Fibroblast of the conjunctiva (primary cell): ENCODE measurements around the gene EPHA10.

Experiments used
- DNase-seq: peaks from one replicate; pipeline ENCODE4 v3.0.0-alpha.2; 2010; ENCODE audit warnings: low read depth

Gene EPHA10

DNA sequence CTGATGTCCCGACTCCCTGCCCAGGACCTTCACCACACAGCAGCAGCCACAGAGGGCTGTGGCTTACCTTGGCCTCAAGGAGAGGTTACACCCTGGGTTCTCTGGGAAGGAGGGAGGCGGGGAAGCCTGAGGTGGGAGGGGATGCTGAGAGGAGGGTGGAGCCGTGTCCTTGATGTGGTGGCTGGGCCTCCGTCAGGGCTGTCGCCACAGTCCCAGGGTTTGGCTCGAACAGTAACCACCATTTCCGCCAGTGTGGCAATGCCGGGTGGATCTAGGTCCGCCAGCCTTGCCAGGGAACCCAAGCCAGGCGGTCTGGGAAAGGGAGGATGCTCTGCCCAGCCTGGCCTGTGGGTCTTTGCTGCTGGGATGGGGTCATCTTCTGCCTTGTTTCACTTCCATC, 91.0 kb downstream of the EPHA10 start:
- DNase-seq, result no peak

DNA sequence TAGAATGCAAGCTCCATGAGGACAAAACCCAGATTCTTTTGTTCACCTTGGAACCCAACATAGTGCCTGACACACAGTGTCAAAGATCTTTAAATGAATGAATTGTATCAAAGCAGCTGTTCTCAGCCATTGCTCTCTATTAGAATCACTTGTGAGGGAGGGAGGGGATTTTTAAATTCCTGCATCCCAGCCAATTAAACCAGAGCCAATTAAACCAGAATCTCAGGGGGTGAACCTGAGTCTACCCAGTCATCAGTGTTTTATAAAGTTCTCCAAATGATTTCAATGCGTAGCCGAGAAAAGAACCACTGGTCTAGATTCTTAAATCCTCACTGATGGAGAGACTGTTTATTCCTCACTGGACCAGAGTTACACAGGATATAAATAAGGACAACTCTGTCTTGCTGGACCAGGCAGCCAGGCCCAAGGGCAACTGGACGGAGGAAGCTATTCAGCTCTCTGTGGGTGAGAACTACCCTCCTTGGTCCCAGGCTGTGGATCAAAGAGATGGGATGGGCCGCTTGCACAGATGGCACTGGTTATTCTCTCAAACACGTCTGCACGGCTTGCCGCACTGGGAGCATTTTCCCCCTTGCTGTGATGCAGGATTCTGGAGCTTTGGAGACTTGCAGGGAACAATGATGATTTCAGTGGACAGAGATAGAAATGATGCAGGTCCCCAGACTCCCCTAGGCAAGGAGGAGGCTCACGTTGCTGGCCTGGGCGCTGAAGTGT, 92.6 kb downstream of the EPHA10 start:
- no peak for DNase-seq

DNA sequence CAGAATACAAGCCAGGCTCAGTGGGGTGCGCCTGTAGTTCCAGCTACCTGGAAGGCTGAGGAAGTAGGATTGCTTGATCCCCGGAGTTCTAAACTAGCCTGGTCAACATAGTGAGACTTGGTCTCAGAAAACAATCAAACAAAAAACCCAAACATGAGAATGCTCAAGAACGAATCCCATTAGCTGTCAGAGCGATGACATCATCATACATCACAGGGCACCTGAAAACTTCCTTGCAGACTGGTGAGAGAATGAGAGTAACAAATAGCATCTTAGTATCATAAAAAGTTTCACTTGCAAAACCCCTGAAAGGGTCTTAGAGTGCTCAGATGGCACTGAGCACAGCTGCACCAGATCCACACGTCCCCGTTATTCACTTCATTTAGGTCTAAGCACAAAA, 93.7 kb downstream of the EPHA10 start:
- DNase-seq, result no peak

DNA sequence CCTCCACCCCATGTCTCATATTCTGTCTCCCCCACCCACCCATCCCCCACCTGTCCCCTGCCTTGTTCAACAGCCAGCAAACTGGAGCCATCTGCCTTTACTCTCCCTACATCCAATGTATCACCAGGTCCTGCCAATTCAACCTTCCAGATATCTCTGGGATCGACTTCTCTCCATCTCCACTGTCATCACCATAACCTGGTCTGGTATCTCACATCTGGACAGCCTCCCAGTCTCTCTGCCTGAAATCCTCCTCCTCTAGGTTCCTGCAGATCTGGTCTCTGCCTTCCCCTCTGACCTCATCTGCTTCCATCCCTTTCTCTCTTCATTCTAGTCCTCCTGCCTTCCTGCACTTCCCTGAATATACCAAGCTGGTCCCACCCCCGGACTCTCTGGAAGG, 94.8 kb downstream of the EPHA10 start:
- DNase-seq, result no peak

DNA sequence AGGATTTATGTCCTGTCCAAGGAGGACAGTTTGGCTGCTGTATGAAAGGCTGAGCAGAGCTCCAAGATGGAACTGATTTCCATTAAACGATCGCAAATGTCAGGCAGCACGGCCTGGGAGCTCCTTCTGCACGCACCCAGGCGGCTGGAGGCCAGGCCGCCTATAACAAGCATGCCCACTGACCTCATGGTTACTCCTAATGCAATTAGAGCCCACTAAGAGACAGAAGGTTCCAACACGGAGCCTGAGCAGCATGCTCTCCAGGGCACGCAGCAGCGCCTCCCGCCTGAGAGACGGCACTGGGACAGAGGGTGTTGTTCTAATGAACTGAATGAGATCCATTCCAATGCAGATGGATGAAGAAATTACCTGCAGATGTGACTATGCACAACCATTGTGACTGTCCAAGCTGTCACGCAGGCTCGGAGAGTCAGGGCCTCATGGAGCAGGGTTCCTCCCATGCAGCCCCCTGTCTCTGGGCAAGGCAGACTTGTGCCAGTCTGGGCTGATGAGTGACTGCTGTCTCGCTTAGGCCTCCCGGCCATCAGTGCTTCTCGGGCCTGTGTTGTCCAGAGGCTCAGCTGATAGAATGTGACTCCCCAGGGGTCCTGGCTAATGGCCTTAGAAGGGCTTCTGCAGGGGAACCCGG, 97.8 kb downstream of the EPHA10 start:
- no peak for DNase-seq

DNA sequence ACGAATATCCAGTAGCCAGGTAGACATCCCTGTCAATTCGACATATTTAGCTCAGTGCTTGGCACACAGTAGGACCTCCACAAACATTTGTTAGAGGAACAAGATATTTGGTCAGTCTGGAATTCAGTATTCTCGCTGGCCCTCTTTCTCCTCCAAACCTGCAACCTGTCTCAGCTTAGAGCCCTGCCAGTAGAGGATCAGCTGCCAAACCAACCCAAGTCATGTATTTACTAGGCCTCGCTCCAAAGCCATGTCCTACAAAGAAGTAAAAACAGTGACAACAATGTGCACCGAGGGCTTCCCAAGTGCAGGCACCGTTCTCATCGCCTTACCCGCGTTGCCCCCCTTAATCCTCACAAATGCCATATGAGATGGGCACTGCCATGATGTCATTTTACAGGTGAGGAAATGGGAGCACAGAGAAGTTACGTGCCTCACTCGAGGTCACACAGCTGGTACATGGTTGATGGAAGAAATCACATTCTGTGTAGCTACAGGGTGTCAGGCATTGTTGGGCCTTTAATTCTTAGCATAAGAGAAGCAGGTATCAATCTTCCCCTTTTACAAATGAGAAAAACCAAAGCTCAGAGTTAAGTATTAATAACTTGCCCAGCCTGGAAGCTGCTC, 98.6 kb downstream of the EPHA10 start:
- no peak for DNase-seq
